Neural cell (in vitro differentiated cells): Measurements from ENCODE around the gene POU3F1. TPM values are rescaled to one million over a fixed set of nuclear protein-coding genes. Genes with fewer than 3 reads are reported as not detected.

ENCODE experiments used
- H2AFZ ChIP-seq: fragments of 200-600, 300-800 bp; sonication (generic), shearing (Covaris generic); 2 replicates; pipeline ENCODE4 v1.6.0; 2014; ENCODE audit warnings: low read depth, mild to moderate bottlenecking, antibody characterized with exemption, low read length, moderate library complexity
- H3F3A ChIP-seq: fragments of 200-600 bp; shearing (Covaris generic); 2 replicates; pipeline ENCODE4 v1.6.1; 2016; ENCODE audit warnings: mild to moderate bottlenecking, moderate library complexity, mixed read lengths, antibody characterized with exemption, low read length; ENCODE audit not compliant: insufficient read depth, poor library complexity, severe bottlenecking
- H3K27ac ChIP-seq: fragments of 200-600, 300-800 bp; sonication (generic), shearing (Covaris generic); 2 replicates; pipeline ENCODE4 v1.5.1; 2014; ENCODE audit warnings: mild to moderate bottlenecking, low read length, moderate library complexity
- H3K27me3 ChIP-seq: fragments of 300-800, 200-600 bp; sonication (generic), shearing (Covaris generic); 2 replicates; pipeline ENCODE4 v1.6.0; 2014; ENCODE audit warnings: mild to moderate bottlenecking, low read depth, low read length, moderate library complexity; ENCODE audit not compliant: insufficient read depth
- H3K36me3 ChIP-seq: fragments of 300-800, 200-600 bp; sonication (generic), shearing (Covaris generic); 2 replicates; pipeline ENCODE4 v1.5.1; 2014; ENCODE audit warnings: mild to moderate bottlenecking, antibody characterized with exemption, low read length, moderate library complexity; ENCODE audit not compliant: insufficient read depth
- H3K4me2 ChIP-seq: fragments of 300-800, 200-600 bp; sonication (generic), shearing (Covaris generic); 2 replicates; pipeline ENCODE4 v1.6.0; 2014; ENCODE audit warnings: mild to moderate bottlenecking, low read length
- H3K4me3 ChIP-seq: fragments of 300-800, 200-600 bp; sonication (generic), shearing (Covaris generic); 2 replicates; pipeline ENCODE4 v1.5.1; 2014; ENCODE audit warnings: mild to moderate bottlenecking, low read length, moderate library complexity
- H3K79me2 ChIP-seq: fragments of 200-600 bp; shearing (Covaris generic); replicated peaks from 2 replicates; pipeline ENCODE4 v1.6.0; 2014; ENCODE audit warnings: mild to moderate bottlenecking, low read length, moderate library complexity; ENCODE audit not compliant: insufficient read depth
- H3K9ac ChIP-seq: fragments of 300-800, 200-600 bp; sonication (generic), shearing (Covaris generic); 2 replicates; pipeline ENCODE4 v1.6.1; 2016; ENCODE audit warnings: mild to moderate bottlenecking, low read length, mixed read lengths
- H3K9me2 ChIP-seq: fragments of 200-600 bp; shearing (Covaris generic); 2 replicates; pipeline ENCODE4 v1.6.1; 2016; ENCODE audit warnings: mild to moderate bottlenecking, low read length, mixed read lengths; ENCODE audit not compliant: insufficient read depth
- H3K9me3 ChIP-seq: fragments of 200-600, 300-800 bp; sonication (generic), shearing (Covaris generic); 2 replicates; pipeline ENCODE4 v1.6.1; 2016; ENCODE audit warnings: mild to moderate bottlenecking, mixed run types, low read length, moderate library complexity, mixed read lengths
- H4K20me1 ChIP-seq: fragments of 200-600 bp; shearing (Covaris generic); 2 replicates; pipeline ENCODE4 v1.6.1; 2016; ENCODE audit warnings: mild to moderate bottlenecking, mixed run types; ENCODE audit not compliant: insufficient read depth
- CTCF ChIP-seq: fragments of 450-650 bp; IDR thresholded peaks from 2 replicates; pipeline ENCODE4 v1.5.1; 2014; ENCODE audit warnings: antibody characterized with exemption, mild to moderate bottlenecking, moderate library complexity; ENCODE audit not compliant: poor library complexity, severe bottlenecking
- EP300 ChIP-seq: fragments of 450-650 bp; conservative IDR thresholded peaks from 2 replicates; pipeline ENCODE4 v1.6.1; 2014; ENCODE audit warnings: antibody characterized with exemption, mild to moderate bottlenecking, moderate library complexity; ENCODE audit not compliant: poor library complexity, severe bottlenecking
- EZH2 ChIP-seq: fragments of 200-600, 300-800 bp; shearing (Covaris generic), sonication (generic); IDR thresholded peaks from 2 replicates; pipeline ENCODE4 v1.6.1; 2014; ENCODE audit warnings: antibody characterized with exemption, low read length, borderline replicate concordance, mild to moderate bottlenecking; ENCODE audit not compliant: insufficient read depth, poor library complexity, severe bottlenecking
- MXI1 ChIP-seq: fragments of 450-650 bp; conservative IDR thresholded peaks from 2 replicates; pipeline ENCODE4 v1.6.1; 2014; ENCODE audit warnings: antibody characterized with exemption, mild to moderate bottlenecking; ENCODE audit not compliant: poor library complexity, severe bottlenecking
- POLR2AphosphoS5 ChIP-seq: IDR thresholded peaks from 2 replicates; pipeline ENCODE4 v1.6.1; 2012
- RAD21 ChIP-seq: fragments of 450-650 bp; conservative IDR thresholded peaks from 2 replicates; pipeline ENCODE4 v1.6.1; 2014; ENCODE audit warnings: antibody characterized with exemption, mild to moderate bottlenecking, moderate library complexity
- SMC3 ChIP-seq: fragments of 450-650 bp; conservative IDR thresholded peaks from 2 replicates; pipeline ENCODE4 v1.6.1; 2014; ENCODE audit warnings: antibody characterized with exemption, mild to moderate bottlenecking, moderate library complexity; ENCODE audit not compliant: poor library complexity
- TAF1 ChIP-seq: IDR thresholded peaks from 2 replicates; pipeline ENCODE4 v1.6.1; 2012; ENCODE audit warnings: low read depth
- polyA plus RNA-seq: library from polyadenylated mRNA; depleted of rRNA; stranded (reverse); fragments of >200 nt; gene quantifications from 2 replicates; pipeline ENCODE4 v1.2.3, GENCODE V29; 2014
- TF ChIP-seq, protein P1 (sequence below): IDR thresholded peaks from 2 replicates; pipeline ENCODE4 v1.6.1; 2012; ENCODE audit warnings: borderline replicate concordance

Gene POU3F1
- polyA plus RNA-seq, 1 donor from 2014 or later = 3.1 TPM

DNA sequence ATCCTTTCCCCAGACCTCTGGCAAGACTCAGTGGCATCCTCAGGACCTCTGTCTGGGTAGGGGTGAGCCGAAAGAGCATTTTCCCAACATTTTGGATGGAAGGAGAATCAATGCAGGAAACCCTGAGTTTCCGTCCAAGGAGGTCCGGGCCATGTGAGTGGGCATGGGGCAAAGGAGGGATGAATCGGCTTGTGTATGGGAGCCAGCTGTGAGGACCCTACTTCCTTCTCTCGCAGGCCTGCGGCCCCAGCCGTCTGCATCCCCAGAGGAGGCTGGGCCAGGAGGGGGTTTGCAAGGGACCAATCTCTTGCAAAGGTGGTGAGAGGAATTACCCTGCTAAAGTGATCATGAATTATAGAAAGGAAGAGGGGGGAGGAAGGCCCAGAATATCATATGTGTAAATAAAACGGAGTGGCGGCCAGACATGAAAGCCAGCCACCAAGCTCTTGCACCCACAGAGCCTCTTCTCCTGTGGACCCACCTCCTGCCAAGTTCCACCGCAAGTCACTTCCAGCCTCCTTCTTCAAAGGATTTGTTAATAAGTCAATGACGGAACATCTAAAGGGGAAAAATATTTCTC is 48.2 kb upstream of the POU3F1 start:
- Histone ChIP-seq H3K9me3 (no peaks in the 10 kb centered on the region), H2AFZ (no peak overlapping the region), H3K4me2 (no peak overlapping the region), H3K27me3 (no peaks in the 10 kb centered on the region), H3K9me2 (no peaks in the 10 kb centered on the region), H3K79me2 (no peaks in the 10 kb centered on the region), H3K27ac (peak overlapping the region; percentile 29), H3F3A (peaks cover 4% of the 10 kb centered on the region), H3K36me3 (no peaks in the 10 kb centered on the region), H3K4me3 (no peak overlapping the region), H3K9ac (peak overlapping the region; percentile 13), H4K20me1 (no peaks in the 10 kb centered on the region)
- TF ChIP-seq EZH2 = no peak
- no peak for TF ChIP-seq TAF1
- no peak for TF ChIP-seq SMC3
- TF ChIP-seq MXI1 = no peak

DNA sequence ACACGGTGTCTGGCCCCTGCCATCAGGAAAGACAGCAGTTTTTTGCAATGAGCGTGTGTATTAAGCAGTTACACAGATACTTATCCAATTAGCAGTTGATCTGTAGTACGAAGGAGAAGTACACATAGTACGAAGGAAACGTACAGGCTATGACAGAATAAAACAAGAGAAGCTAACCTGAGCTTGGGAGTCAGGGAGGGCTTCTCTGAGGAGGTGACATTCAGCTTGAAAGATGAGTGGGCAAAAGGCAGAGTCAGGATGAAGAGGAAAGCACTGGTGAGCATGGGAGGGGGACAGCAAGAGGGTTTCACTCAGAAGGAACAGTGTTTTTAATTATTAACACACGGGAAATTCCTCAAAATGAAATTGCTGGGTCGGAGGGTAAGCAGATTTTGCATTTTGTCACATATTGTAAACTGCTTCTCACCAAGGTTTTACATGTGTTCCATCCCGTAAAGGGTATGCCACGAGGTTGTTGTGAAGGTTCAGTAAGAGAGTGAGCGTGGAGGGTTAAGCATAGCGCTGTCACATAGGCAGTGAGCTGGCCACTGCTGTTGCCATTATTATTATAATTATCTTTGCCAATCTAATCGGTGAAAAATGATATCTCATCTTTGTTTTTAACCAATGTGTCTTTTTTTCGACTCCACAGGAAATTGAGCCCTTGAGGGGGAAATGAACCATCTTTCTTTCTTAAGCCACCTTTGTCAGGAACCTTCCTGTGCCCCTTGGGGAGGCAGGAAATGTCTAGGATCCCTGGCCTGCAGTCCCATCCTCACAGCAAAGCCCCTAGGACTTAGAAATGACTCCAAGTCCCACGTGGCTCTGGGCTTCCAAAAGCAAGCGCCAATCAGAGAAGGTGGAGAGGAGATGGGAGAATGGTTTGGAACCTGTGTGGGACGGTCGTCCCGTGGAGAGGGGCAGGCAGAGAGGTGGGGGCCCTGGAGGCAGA is 47.3 kb upstream of the POU3F1 start:
- H3K4me2 ChIP-seq = no peak overlapping the region
- H3K9me2 ChIP-seq = no peaks in the 10 kb centered on the region
- H3K9ac ChIP-seq = no peak overlapping the region
- TF ChIP-seq MXI1 (no peak), EP300 (no peak), SMC3 (no peak), RAD21 (no peak), TAF1 (no peak), EZH2 (no peak), POLR2AphosphoS5 (no peak), CTCF (no peak)
- TF ChIP-seq, protein P1, sequence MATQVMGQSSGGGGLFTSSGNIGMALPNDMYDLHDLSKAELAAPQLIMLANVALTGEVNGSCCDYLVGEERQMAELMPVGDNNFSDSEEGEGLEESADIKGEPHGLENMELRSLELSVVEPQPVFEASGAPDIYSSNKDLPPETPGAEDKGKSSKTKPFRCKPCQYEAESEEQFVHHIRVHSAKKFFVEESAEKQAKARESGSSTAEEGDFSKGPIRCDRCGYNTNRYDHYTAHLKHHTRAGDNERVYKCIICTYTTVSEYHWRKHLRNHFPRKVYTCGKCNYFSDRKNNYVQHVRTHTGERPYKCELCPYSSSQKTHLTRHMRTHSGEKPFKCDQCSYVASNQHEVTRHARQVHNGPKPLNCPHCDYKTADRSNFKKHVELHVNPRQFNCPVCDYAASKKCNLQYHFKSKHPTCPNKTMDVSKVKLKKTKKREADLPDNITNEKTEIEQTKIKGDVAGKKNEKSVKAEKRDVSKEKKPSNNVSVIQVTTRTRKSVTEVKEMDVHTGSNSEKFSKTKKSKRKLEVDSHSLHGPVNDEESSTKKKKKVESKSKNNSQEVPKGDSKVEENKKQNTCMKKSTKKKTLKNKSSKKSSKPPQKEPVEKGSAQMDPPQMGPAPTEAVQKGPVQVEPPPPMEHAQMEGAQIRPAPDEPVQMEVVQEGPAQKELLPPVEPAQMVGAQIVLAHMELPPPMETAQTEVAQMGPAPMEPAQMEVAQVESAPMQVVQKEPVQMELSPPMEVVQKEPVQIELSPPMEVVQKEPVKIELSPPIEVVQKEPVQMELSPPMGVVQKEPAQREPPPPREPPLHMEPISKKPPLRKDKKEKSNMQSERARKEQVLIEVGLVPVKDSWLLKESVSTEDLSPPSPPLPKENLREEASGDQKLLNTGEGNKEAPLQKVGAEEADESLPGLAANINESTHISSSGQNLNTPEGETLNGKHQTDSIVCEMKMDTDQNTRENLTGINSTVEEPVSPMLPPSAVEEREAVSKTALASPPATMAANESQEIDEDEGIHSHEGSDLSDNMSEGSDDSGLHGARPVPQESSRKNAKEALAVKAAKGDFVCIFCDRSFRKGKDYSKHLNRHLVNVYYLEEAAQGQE = no peak
- H3K27ac ChIP-seq = no peak overlapping the region
- H3K27me3 ChIP-seq = no peaks in the 10 kb centered on the region
- no peak overlapping the region for H3K4me3 ChIP-seq
- no peaks in the 10 kb centered on the region for H3K36me3 ChIP-seq
- H4K20me1 ChIP-seq = no peaks in the 10 kb centered on the region
- H3F3A ChIP-seq = peaks cover 4% of the 10 kb centered on the region
- H2AFZ ChIP-seq = no peak overlapping the region
- H3K9me3 ChIP-seq = no peaks in the 10 kb centered on the region
- H3K79me2 ChIP-seq = no peaks in the 10 kb centered on the region
